Testis (tissue), 2 donors: ENCODE measurements around the gene ITGB1.

Experiments used
- POLR2A ChIP-seq: fragments of 450-650 bp; IDR thresholded peaks from one replicate; pipeline ENCODE4 v1.6.1; 2017; ENCODE audit warnings: antibody characterized with exemption, mild to moderate bottlenecking, moderate library complexity
- TF ChIP-seq, protein P1 (sequence below), 3 experiments: fragments of 450-650 bp in 2 of 3; fragments of 200-600 bp in 1 of 3; sonication (generic) in 1 of 3; IDR thresholded peaks; one replicate each; pipeline ENCODE4 v1.5.1; 2016 to 2019; ENCODE audit warnings: antibody characterized with exemption in 3 of 3, mild to moderate bottlenecking in 2 of 3, moderate library complexity in 1 of 3

DNA sequence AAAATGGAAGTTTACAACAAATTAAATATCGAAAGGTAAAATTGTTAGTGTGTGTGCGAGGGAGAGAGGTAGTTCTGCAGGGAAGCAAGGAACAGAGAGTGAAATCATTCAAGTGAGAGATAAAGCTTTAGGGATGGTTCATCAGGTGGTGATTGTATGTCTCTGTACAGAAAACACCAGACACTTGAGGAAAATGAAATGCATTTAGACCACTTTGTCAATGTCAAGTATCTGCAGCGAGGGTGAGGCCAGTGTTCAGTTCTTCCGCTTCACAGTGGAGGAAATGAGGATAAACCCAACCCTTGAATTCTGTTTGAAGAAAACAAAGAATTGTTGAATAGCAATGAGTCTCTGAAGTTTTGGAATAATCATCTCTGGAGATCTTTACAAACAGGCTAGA lies 14.4 kb upstream of the ITGB1 start:
- TF ChIP-seq, protein P1, sequence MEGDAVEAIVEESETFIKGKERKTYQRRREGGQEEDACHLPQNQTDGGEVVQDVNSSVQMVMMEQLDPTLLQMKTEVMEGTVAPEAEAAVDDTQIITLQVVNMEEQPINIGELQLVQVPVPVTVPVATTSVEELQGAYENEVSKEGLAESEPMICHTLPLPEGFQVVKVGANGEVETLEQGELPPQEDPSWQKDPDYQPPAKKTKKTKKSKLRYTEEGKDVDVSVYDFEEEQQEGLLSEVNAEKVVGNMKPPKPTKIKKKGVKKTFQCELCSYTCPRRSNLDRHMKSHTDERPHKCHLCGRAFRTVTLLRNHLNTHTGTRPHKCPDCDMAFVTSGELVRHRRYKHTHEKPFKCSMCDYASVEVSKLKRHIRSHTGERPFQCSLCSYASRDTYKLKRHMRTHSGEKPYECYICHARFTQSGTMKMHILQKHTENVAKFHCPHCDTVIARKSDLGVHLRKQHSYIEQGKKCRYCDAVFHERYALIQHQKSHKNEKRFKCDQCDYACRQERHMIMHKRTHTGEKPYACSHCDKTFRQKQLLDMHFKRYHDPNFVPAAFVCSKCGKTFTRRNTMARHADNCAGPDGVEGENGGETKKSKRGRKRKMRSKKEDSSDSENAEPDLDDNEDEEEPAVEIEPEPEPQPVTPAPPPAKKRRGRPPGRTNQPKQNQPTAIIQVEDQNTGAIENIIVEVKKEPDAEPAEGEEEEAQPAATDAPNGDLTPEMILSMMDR (IDR thresholded peaks at IDR 0.05), result no peak
- TF ChIP-seq POLR2A, result no peak
